ENCODE data around the gene SPIRE1. TPM values are rescaled to one million over a fixed set of nuclear protein-coding genes. Genes with fewer than 3 reads are reported as not detected.

Gene SPIRE1
- total and polyA plus RNA-seq, 4 donors, result 0.29 to 5.7 (median 3.2) TPM

DNA sequence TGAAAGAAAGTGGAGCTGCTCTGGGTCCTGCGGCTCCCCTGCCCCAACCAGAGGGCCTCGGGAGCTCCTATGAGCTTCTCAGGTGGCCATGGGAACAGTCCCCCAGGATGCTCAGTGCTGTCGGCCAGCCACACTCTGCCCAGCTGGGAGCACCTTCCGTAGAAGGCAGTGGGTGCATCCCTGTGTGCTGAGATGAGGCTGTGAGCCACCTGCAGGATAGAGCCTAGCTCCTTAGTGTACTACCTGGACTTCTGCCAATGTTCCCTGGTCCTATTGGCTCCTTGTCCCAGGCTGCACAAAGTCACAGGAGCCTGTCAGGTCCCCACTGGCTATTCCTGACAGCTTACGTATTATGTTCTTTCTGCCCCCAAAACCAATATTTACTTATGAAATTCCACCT lies 234.1 kb downstream of the SPIRE1 start:
- H3K9me3 ChIP-seq (ENCODE audit: control insufficient read depth in 4 of 4, low read length in 3 of 4), result no peaks in the 10 kb centered on the region
- 74% methylated on average over 5 of the region's 5 CpGs for WGBS
- no peak for DNase-seq (ENCODE audit: low spot score)
- H3K4me1 ChIP-seq (ENCODE audit: control insufficient read depth in 4 of 4, insufficient read depth in 4 of 4, low read length in 3 of 4), result peaks cover 0 to 6% (median 4%) of the 10 kb centered on the region in 4 donors
- H3K27me3 ChIP-seq (ENCODE audit: control insufficient read depth in 4 of 4, insufficient read depth in 4 of 4, low read length in 3 of 4), result no peaks in the 10 kb centered on the region
- no peak overlapping the region for H3K4me3 ChIP-seq (ENCODE audit: low read depth in 1 of 3, low read length in 3 of 3)
- TF ChIP-seq, protein P1, sequence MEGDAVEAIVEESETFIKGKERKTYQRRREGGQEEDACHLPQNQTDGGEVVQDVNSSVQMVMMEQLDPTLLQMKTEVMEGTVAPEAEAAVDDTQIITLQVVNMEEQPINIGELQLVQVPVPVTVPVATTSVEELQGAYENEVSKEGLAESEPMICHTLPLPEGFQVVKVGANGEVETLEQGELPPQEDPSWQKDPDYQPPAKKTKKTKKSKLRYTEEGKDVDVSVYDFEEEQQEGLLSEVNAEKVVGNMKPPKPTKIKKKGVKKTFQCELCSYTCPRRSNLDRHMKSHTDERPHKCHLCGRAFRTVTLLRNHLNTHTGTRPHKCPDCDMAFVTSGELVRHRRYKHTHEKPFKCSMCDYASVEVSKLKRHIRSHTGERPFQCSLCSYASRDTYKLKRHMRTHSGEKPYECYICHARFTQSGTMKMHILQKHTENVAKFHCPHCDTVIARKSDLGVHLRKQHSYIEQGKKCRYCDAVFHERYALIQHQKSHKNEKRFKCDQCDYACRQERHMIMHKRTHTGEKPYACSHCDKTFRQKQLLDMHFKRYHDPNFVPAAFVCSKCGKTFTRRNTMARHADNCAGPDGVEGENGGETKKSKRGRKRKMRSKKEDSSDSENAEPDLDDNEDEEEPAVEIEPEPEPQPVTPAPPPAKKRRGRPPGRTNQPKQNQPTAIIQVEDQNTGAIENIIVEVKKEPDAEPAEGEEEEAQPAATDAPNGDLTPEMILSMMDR (IDR thresholded peaks at IDR 0.05; ENCODE audit: low read depth, low read length, missing input control), result no peak
- TF ChIP-seq, protein P2, sequence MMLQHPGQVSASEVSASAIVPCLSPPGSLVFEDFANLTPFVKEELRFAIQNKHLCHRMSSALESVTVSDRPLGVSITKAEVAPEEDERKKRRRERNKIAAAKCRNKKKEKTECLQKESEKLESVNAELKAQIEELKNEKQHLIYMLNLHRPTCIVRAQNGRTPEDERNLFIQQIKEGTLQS (IDR thresholded peaks at IDR 0.05), result no peak
- TF ChIP-seq RXRA (IDR thresholded peaks at IDR 0.05) (no peak), YY1 (IDR thresholded peaks at IDR 0.05) (no peak), NR2F2 (IDR thresholded peaks at IDR 0.05) (no peak), TAF1 (conservative IDR thresholded peaks at IDR 0.05) (no peak), FOXA2 (IDR thresholded peaks at IDR 0.05) (no peak), JUND (IDR thresholded peaks at IDR 0.05) (no peak), EGR1 (IDR thresholded peaks at IDR 0.05; ENCODE audit: low read depth in 2 of 2) (no peak), HNF4A (conservative IDR thresholded peaks at IDR 0.05) (no peak), FOXA1 (IDR thresholded peaks at IDR 0.05) (no peak), RAD21 (IDR thresholded peaks at IDR 0.05) (no peak)
- TF ChIP-seq, protein P3, sequence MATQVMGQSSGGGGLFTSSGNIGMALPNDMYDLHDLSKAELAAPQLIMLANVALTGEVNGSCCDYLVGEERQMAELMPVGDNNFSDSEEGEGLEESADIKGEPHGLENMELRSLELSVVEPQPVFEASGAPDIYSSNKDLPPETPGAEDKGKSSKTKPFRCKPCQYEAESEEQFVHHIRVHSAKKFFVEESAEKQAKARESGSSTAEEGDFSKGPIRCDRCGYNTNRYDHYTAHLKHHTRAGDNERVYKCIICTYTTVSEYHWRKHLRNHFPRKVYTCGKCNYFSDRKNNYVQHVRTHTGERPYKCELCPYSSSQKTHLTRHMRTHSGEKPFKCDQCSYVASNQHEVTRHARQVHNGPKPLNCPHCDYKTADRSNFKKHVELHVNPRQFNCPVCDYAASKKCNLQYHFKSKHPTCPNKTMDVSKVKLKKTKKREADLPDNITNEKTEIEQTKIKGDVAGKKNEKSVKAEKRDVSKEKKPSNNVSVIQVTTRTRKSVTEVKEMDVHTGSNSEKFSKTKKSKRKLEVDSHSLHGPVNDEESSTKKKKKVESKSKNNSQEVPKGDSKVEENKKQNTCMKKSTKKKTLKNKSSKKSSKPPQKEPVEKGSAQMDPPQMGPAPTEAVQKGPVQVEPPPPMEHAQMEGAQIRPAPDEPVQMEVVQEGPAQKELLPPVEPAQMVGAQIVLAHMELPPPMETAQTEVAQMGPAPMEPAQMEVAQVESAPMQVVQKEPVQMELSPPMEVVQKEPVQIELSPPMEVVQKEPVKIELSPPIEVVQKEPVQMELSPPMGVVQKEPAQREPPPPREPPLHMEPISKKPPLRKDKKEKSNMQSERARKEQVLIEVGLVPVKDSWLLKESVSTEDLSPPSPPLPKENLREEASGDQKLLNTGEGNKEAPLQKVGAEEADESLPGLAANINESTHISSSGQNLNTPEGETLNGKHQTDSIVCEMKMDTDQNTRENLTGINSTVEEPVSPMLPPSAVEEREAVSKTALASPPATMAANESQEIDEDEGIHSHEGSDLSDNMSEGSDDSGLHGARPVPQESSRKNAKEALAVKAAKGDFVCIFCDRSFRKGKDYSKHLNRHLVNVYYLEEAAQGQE (IDR thresholded peaks at IDR 0.05), result no peak
- TF ChIP-seq, protein P4, sequence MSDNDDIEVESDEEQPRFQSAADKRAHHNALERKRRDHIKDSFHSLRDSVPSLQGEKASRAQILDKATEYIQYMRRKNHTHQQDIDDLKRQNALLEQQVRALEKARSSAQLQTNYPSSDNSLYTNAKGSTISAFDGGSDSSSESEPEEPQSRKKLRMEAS (IDR thresholded peaks at IDR 0.05), result no peak
- no peak overlapping the region for H3K27ac ChIP-seq (ENCODE audit: low read depth in 1 of 2, low read length in 2 of 2)
- H3K36me3 ChIP-seq (ENCODE audit: control insufficient read depth in 4 of 4, insufficient read depth in 3 of 4, low read depth in 1 of 4, low read length in 3 of 4), result peaks cover 0 to 1% (median 0%) of the 10 kb centered on the region in 4 donors
- H3K9ac ChIP-seq (ENCODE audit: low read depth in 1 of 2, low read length in 2 of 2), result no peak overlapping the region

DNA sequence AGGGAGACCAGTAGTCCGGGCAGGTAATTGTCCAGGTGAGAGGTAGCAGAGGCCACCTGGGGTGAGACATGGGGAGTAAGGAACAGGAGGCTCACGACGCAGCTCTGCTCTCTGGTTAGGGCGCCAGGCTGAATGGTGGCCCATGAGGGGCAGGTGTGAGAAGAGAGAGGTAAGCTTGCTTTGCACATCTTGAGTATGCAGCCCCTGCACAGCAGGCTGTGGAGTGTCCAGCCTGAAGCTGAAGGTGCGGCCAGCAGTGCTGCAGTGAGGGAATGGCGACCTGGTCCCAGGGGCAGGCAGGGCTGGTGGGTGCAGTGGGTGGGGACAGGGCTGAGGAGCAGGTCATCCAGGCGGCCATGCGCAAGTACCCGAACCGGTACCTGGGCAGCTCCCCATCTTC lies 234.5 kb downstream of the SPIRE1 start:
- no peak overlapping the region for H3K9ac ChIP-seq (ENCODE audit: low read depth in 1 of 2, low read length in 2 of 2)
- no peak for DNase-seq (ENCODE audit: low spot score)
- H3K27ac ChIP-seq (ENCODE audit: low read depth in 1 of 2, low read length in 2 of 2), result no peak overlapping the region
- peaks cover 0 to 1% (median 0%) of the 10 kb centered on the region in 4 donors for H3K36me3 ChIP-seq (ENCODE audit: control insufficient read depth in 4 of 4, insufficient read depth in 3 of 4, low read depth in 1 of 4, low read length in 3 of 4)
- TF ChIP-seq RXRA (IDR thresholded peaks at IDR 0.05) (no peak), HNF4A (conservative IDR thresholded peaks at IDR 0.05) (no peak), YY1 (IDR thresholded peaks at IDR 0.05) (no peak), NR2F2 (IDR thresholded peaks at IDR 0.05) (no peak)
- TF ChIP-seq, protein P3 (IDR thresholded peaks at IDR 0.05), result no peak
- no peaks in the 10 kb centered on the region for H3K27me3 ChIP-seq (ENCODE audit: control insufficient read depth in 4 of 4, insufficient read depth in 4 of 4, low read length in 3 of 4)
- H3K9me3 ChIP-seq (ENCODE audit: control insufficient read depth in 4 of 4, low read length in 3 of 4), result no peaks in the 10 kb centered on the region
- peaks cover 0 to 6% (median 4%) of the 10 kb centered on the region in 4 donors for H3K4me1 ChIP-seq (ENCODE audit: control insufficient read depth in 4 of 4, insufficient read depth in 4 of 4, low read length in 3 of 4)
- WGBS, result 91% methylated on average over 10 of the region's 10 CpGs
- no peak overlapping the region for H3K4me3 ChIP-seq (ENCODE audit: low read depth in 1 of 3, low read length in 3 of 3)
